ENCODE measurements around the gene PIEZO1.

DNA sequence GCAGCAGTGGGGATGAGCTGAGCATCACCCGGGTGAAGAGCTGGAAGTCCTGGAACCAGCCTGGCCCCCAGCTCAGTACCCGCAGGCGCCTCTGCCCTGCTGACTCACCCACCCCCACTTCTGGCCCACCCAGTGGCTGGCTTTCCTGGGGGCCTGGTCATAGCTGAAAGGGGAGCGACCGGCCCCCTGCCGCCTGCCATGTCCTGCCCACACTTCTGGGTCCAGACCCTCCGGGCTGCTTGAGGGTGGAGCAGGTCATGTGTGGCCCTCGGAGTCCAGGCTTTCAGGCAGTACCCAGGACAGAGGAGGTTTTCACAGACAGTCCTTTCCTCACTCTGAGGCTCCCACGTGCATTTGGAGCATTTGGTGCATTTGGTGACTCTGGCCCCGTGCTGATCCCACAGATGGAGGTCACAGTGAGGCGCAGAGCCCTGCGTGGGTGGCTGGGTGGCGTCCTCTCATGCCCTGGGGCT is 7.1 kb upstream of the PIEZO1 start:
- TF ChIP-seq, protein P1, sequence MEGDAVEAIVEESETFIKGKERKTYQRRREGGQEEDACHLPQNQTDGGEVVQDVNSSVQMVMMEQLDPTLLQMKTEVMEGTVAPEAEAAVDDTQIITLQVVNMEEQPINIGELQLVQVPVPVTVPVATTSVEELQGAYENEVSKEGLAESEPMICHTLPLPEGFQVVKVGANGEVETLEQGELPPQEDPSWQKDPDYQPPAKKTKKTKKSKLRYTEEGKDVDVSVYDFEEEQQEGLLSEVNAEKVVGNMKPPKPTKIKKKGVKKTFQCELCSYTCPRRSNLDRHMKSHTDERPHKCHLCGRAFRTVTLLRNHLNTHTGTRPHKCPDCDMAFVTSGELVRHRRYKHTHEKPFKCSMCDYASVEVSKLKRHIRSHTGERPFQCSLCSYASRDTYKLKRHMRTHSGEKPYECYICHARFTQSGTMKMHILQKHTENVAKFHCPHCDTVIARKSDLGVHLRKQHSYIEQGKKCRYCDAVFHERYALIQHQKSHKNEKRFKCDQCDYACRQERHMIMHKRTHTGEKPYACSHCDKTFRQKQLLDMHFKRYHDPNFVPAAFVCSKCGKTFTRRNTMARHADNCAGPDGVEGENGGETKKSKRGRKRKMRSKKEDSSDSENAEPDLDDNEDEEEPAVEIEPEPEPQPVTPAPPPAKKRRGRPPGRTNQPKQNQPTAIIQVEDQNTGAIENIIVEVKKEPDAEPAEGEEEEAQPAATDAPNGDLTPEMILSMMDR (IDR thresholded peaks at IDR 0.05), result no peak
- no peak for TF ChIP-seq POLR2AphosphoS5 (IDR thresholded peaks at IDR 0.05)
